ENCODE results near the gene CLEC4G.

DNA sequence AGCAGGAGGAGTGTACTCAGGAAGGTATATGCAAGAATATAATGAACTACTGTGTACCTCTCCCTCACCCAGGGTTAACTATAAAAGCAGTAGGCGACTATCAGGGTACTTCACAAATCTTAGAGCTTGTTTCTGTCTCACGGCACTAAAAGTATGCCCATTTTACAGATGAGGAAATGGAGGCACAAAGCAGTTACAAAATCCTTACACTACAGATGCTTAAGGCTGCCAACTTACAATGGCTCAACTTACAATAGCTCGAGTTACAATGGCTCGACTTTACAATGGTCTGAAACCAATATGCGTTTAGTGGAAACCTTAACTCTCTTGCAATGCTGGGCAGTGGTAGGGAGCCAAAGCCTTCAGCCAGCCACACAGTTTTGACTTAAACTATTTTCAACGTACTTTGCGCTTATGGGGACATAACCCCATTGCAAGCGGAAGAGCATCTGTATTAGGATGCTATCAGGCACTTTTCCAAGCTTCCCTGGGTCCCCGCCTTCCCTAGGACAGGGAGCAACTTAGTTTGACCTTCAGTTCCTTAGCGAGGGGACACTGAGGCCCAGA is 34.1 kb downstream of the CLEC4G start:
- TF ChIP-seq CBFB (CRISPR knock-in tag; IDR thresholded peaks at IDR 0.05), result no peak
- 0 out of 2 replicates have a peak, but pooled peaks have one; percentile 58 for TF ChIP-seq ZNF629 (CRISPR knock-in tag; conservative IDR thresholded peaks at IDR 0.05)
- TF ChIP-seq, protein P1, sequence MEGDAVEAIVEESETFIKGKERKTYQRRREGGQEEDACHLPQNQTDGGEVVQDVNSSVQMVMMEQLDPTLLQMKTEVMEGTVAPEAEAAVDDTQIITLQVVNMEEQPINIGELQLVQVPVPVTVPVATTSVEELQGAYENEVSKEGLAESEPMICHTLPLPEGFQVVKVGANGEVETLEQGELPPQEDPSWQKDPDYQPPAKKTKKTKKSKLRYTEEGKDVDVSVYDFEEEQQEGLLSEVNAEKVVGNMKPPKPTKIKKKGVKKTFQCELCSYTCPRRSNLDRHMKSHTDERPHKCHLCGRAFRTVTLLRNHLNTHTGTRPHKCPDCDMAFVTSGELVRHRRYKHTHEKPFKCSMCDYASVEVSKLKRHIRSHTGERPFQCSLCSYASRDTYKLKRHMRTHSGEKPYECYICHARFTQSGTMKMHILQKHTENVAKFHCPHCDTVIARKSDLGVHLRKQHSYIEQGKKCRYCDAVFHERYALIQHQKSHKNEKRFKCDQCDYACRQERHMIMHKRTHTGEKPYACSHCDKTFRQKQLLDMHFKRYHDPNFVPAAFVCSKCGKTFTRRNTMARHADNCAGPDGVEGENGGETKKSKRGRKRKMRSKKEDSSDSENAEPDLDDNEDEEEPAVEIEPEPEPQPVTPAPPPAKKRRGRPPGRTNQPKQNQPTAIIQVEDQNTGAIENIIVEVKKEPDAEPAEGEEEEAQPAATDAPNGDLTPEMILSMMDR (CRISPR knock-in tag; IDR thresholded peaks at IDR 0.05), result no peak
- no peak for TF ChIP-seq SP1 (IDR thresholded peaks at IDR 0.05)
- no peak for TF ChIP-seq SP1 (CRISPR knock-in tag; IDR thresholded peaks at IDR 0.05)
- TF ChIP-seq PHF20 (CRISPR knock-in tag; IDR thresholded peaks at IDR 0.05), result no peak
- TF ChIP-seq ZNF576 (CRISPR knock-in tag; IDR thresholded peaks at IDR 0.05), result no peak
- TF ChIP-seq EP300 (IDR thresholded peaks at IDR 0.05; ENCODE audit: low read depth in 2 of 2, low read length in 2 of 2), result no peak
- TF ChIP-seq EP300 (CRISPR knock-in tag; IDR thresholded peaks at IDR 0.05; ENCODE audit: borderline replicate concordance), result no peak
- no peak for TF ChIP-seq MXI1 (IDR thresholded peaks at IDR 0.05; ENCODE audit: borderline replicate concordance, low read depth, low read length)
- TF ChIP-seq MAZ (IDR thresholded peaks at IDR 0.05; ENCODE audit: borderline replicate concordance, low read depth, low read length), result no peak
- no peak for TF ChIP-seq MAZ (CRISPR knock-in tag; IDR thresholded peaks at IDR 0.05; ENCODE audit: low read depth)
- TF ChIP-seq CEBPG (CRISPR knock-in tag; IDR thresholded peaks at IDR 0.05), result no peak
- TF ChIP-seq, protein P2, sequence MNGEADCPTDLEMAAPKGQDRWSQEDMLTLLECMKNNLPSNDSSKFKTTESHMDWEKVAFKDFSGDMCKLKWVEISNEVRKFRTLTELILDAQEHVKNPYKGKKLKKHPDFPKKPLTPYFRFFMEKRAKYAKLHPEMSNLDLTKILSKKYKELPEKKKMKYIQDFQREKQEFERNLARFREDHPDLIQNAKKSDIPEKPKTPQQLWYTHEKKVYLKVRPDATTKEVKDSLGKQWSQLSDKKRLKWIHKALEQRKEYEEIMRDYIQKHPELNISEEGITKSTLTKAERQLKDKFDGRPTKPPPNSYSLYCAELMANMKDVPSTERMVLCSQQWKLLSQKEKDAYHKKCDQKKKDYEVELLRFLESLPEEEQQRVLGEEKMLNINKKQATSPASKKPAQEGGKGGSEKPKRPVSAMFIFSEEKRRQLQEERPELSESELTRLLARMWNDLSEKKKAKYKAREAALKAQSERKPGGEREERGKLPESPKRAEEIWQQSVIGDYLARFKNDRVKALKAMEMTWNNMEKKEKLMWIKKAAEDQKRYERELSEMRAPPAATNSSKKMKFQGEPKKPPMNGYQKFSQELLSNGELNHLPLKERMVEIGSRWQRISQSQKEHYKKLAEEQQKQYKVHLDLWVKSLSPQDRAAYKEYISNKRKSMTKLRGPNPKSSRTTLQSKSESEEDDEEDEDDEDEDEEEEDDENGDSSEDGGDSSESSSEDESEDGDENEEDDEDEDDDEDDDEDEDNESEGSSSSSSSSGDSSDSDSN (CRISPR knock-in tag; IDR thresholded peaks at IDR 0.05), result no peak
